Large intestine (tissue), 3 donors: ENCODE results near the gene ABCD3. TPM values are rescaled to one million over a fixed set of nuclear protein-coding genes. Genes with fewer than 3 reads are reported as not detected.

Source experiments
- DNase-seq, 2 donors: peaks; one replicate each; pipeline versions ENCODE4 v3.0.0 to v3.0.0-alpha.2; 2013
- H3K27ac ChIP-seq: one replicate; pipeline ENCODE4 v1.5.1; 2013; ENCODE audit warnings: low read length
- H3K27me3 ChIP-seq: 2 replicates; pipeline ENCODE4 v1.6.1; 2013; ENCODE audit warnings: low read length; ENCODE audit not compliant: control insufficient read depth, insufficient read depth
- H3K36me3 ChIP-seq: 2 replicates; pipeline ENCODE4 v1.6.1; 2013; ENCODE audit warnings: low read length; ENCODE audit not compliant: control insufficient read depth, insufficient read depth
- H3K4me1 ChIP-seq: one replicate; pipeline ENCODE4 v1.6.1; 2013; ENCODE audit warnings: low read length; ENCODE audit not compliant: control insufficient read depth, insufficient read depth
- H3K4me3 ChIP-seq: one replicate; pipeline ENCODE4 v1.5.1; 2013; ENCODE audit warnings: low read length
- H3K9me3 ChIP-seq: one replicate; pipeline ENCODE4 v1.6.1; 2013; ENCODE audit warnings: mild to moderate bottlenecking, low read depth, low read length, moderate library complexity; ENCODE audit not compliant: control insufficient read depth
- WGBS: methylation state at CpG from one replicate; pipeline ENCODE4 v1.1.5; 2013; ENCODE audit warnings: low lambda C conversion rate; ENCODE audit not compliant: insufficient coverage; 5-methylcytosine and 5-hydroxymethylcytosine counted together
- polyA plus RNA-seq: library from polyadenylated mRNA; unstranded; fragments of 120-200 nt; gene quantifications from one replicate; pipeline ENCODE4 v1.2.1, GENCODE V29; 2013

The ABCD3 gene
- polyA plus RNA-seq, 1 donor = 43.1 TPM

DNA sequence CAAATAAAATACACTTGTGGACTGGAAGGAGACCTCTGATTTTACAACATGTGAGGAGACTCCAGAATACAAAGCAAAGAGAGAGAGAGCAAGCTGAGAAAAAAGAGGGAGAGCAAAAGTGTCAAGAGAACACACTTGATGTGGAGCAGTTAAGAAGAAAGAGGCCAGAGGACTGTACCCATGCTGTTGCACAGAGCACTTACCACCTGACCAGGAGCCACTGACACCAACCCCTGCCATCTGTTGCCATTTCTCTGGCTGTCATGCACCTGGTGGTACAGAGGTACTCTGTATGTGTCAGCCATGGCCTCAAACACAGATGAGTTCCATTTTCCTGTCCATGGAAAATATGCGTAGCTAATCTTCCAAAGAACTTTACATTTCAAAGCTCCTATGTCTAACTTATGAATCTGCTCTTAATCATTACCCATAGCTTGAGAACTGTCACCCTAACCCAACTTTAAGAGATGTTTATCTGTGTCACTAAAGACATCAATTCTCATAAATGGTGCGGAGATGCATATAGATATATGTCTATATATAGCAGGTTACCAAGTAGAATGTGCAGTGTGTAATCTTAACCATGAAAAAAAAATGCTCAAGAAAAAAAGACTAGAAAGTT, 32.8 kb upstream of the ABCD3 start:
- no CpG with 5 or more reads among the region's 2 CpGs for WGBS
- DNase-seq = no peak
- Histone ChIP-seq H3K27ac (peak overlapping the region; percentile 90), H3K9me3 (peaks cover 2% of the 10 kb centered on the region), H3K4me1 (peaks cover 39% of the 10 kb centered on the region), H3K4me3 (no peak overlapping the region), H3K27me3 (no peaks in the 10 kb centered on the region), H3K36me3 (no peaks in the 10 kb centered on the region)

GRCh38 chr1:94389298-94389697, 28.9 kb upstream of the ABCD3 start:
- peaks cover 26% of the 10 kb centered on the region for H3K4me1 ChIP-seq
- no CpG with 5 or more reads among the region's 4 CpGs for WGBS
- no peaks in the 10 kb centered on the region for H3K36me3 ChIP-seq
- no peaks in the 10 kb centered on the region for H3K27me3 ChIP-seq
- H3K4me3 ChIP-seq = no peak overlapping the region
- no peak for DNase-seq
- no peak overlapping the region for H3K27ac ChIP-seq
- peaks cover 2% of the 10 kb centered on the region for H3K9me3 ChIP-seq

DNA sequence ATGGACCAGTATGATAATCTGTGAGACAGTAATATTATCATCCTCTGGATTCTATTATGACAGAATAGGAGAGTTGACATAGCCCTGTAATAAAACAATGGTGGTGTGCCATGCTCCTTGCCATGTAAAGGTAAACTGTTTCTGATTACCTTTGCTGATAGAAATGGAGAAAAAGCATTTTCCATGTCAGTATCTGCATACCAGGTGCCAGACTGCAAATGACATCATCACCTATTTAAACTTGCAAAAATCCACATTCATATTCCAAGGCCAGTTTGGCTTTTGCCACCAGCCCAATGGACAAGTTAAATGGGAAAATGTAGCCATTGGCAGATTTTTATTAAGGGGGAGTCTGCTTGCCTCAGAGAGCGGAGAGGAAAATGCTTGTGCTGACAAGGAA, 23.9 kb upstream of the ABCD3 start:
- Histone ChIP-seq H3K27ac (no peak overlapping the region), H3K27me3 (no peaks in the 10 kb centered on the region), H3K36me3 (no peaks in the 10 kb centered on the region), H3K4me3 (no peak overlapping the region), H3K4me1 (no peaks in the 10 kb centered on the region), H3K9me3 (peaks cover under 1% of the 10 kb centered on the region)
- 100% methylated on average over 1 of the region's 1 CpG for WGBS
- no peak for DNase-seq

DNA sequence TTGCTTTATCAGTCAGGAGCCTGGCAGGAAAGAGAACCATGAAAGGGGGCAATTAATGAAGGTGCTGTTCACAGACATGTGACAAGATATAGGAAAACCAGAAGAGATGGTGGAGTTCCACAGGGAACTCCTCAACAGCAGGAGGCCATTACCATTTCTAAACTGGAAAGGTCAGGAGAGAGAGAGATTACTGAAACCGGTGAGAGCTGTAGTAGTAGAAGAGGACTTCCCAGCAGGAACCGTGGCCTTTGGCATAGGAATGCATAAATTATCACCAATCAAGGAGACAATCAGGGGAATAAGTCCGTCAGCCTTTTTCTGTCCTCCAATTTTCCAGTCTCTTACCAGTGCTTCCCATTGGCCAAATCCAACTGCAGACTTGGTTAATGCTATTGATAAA, 23.0 kb upstream of the ABCD3 start:
- Histone ChIP-seq H3K27me3 (no peaks in the 10 kb centered on the region), H3K4me3 (no peak overlapping the region), H3K4me1 (no peaks in the 10 kb centered on the region), H3K36me3 (no peaks in the 10 kb centered on the region), H3K9me3 (no peaks in the 10 kb centered on the region), H3K27ac (no peak overlapping the region)
- whole genome bisulfite sequencing = no CpG with 5 or more reads among the region's 3 CpGs
- DNase-seq = no peak

GRCh38 chr1:94395748-94396309, 22.4 kb upstream of the ABCD3 start:
- DNase-seq = peak in 1 of 2 donors; percentile 35
- Histone ChIP-seq H3K27ac (no peak overlapping the region), H3K27me3 (no peaks in the 10 kb centered on the region), H3K36me3 (no peaks in the 10 kb centered on the region), H3K4me1 (no peaks in the 10 kb centered on the region), H3K9me3 (no peaks in the 10 kb centered on the region), H3K4me3 (no peak overlapping the region)
- WGBS = no CpG with 5 or more reads among the region's 2 CpGs

- Histone ChIP-seq H3K27me3 (no peaks in the 10 kb centered on the region), H3K9me3 (no peaks in the 10 kb centered on the region), H3K27ac (no peak overlapping the region), H3K36me3 (no peaks in the 10 kb centered on the region), H3K4me3 (no peak overlapping the region), H3K4me1 (no peaks in the 10 kb centered on the region)
- no CpG with 5 or more reads among the region's 11 CpGs for WGBS
- no peak for DNase-seq
Measured at GRCh38 chr1:94396356-94397010, 21.7 kb upstream of the ABCD3 start.

GRCh38 chr1:94398356-94398755, 19.8 kb upstream of the ABCD3 start:
- H3K27ac ChIP-seq = no peak overlapping the region
- no peak for DNase-seq
- no peaks in the 10 kb centered on the region for H3K9me3 ChIP-seq
- no peak overlapping the region for H3K4me3 ChIP-seq
- no peaks in the 10 kb centered on the region for H3K27me3 ChIP-seq
- no peaks in the 10 kb centered on the region for H3K4me1 ChIP-seq
- 83% methylated on average over 1 of the region's 5 CpGs for WGBS
- no peaks in the 10 kb centered on the region for H3K36me3 ChIP-seq

DNA sequence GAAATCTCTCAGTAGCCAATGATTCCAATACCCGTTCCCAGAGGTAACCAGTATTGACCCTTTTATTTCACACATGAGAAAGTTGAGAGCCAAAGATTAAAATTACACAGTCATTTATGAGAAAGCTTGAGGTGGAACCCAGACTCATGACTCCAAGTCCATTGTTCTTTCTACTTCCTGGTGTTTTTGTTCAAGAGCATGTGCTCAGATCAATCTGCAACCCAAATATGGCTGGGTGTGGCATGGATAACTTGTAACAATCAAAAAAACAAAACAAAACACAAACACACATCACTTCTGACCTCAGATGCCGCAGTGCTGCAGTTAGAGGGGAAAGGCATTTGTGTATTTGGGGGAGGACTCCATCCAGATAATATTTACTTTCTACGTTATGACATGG, 18.7 kb upstream of the ABCD3 start:
- H3K4me1 ChIP-seq = no peaks in the 10 kb centered on the region
- no peak overlapping the region for H3K27ac ChIP-seq
- H3K36me3 ChIP-seq = no peaks in the 10 kb centered on the region
- H3K9me3 ChIP-seq = no peaks in the 10 kb centered on the region
- no peak for DNase-seq
- no CpG with 5 or more reads among the region's 3 CpGs for WGBS
- no peak overlapping the region for H3K4me3 ChIP-seq
- H3K27me3 ChIP-seq = no peaks in the 10 kb centered on the region

DNA sequence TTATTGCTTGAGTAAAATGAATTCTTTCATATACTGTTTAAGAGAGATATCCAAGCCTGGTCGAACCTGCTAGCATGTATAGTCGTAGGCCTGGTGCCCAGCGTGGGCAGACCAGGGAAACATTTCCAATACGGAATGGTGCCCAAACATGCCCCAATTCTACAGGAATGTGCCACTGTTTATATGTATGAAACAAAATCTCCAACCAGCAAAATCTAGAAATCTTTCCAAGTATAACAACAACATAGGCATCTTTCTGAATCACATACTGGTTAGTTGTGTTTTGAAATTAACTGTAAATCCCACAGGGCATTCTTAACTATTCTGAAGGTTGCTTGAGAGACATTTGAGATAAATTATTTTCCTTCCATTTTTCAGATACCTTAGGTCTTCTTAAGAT, 17.0 kb upstream of the ABCD3 start:
- no peak overlapping the region for H3K27ac ChIP-seq
- no CpG with 5 or more reads among the region's 4 CpGs for WGBS

GRCh38 chr1:94406446-94406845, 11.7 kb upstream of the ABCD3 start:
- DNase-seq = no peak
- no peak overlapping the region for H3K27ac ChIP-seq
- 80% methylated on average over 1 of the region's 4 CpGs for WGBS

More for the DNA sequence above, 17.0 kb upstream of the ABCD3 start:
- Histone ChIP-seq H3K9me3 (no peaks in the 10 kb centered on the region), H3K4me1 (no peaks in the 10 kb centered on the region), H3K27me3 (no peaks in the 10 kb centered on the region), H3K4me3 (no peak overlapping the region), H3K36me3 (no peaks in the 10 kb centered on the region)
- DNase-seq = no peak

More at GRCh38 chr1:94406446-94406845, 11.7 kb upstream of the ABCD3 start:
- H3K9me3 ChIP-seq = no peaks in the 10 kb centered on the region
- no peak overlapping the region for H3K4me3 ChIP-seq
- H3K4me1 ChIP-seq = no peaks in the 10 kb centered on the region
- H3K36me3 ChIP-seq = no peaks in the 10 kb centered on the region
- H3K27me3 ChIP-seq = no peaks in the 10 kb centered on the region
